Measurements from ENCODE around the gene MUC4. TPM values are rescaled to one million over a fixed set of nuclear protein-coding genes. Genes with fewer than 3 reads are reported as not detected.
A peak's percentile ranks its signal among the peaks of the same experiment; 100 is the strongest.

The MUC4 gene
- total RNA-seq, 6 donors from 2014 or later = 4.6 to 75.4 (median 11.3) TPM

DNA sequence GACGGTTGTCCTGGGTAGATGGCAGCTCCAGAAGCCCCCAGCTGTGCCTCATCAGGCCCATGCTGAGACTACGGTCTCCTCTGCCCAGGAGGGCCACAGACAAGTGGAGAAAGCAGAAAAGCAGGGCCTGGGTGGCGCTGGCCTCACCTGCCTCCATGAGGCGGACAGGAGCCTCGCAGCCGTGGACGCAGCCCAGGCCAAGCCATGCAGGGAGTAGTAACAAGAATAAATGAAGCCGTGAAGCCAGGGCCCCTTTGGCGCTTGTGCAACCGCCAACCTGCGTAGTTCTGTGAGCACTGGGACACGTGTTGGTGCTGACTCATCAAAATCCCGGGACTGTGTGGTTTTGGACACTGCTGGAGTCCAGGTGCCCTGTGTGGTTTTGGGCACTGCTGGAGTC is 12.3 kb upstream of the MUC4 start:
- WGBS, 2 donors = 47 to 55% methylated on average over 10 to 13 of the region's 13 CpGs
- Histone ChIP-seq H3K9me3 (no peaks in the 10 kb centered on the region), H3K27ac (peak overlapping the region; percentile 53 to 86 (median 84)), H3K27me3 (no peaks in the 10 kb centered on the region), H3K4me1 (peaks cover 0 to 18% (median 4%) of the 10 kb centered on the region in 4 donors), H3K36me3 (no peaks in the 10 kb centered on the region), H3K4me3 (no peak overlapping the region)
- TF ChIP-seq POLR2AphosphoS5 (IDR thresholded peaks at IDR 0.05) (no peak), POLR2A (IDR thresholded peaks at IDR 0.05) (peak in 1 of 4 donors; percentile 42), EP300 (IDR thresholded peaks at IDR 0.05) (no peak)
- TF ChIP-seq, protein P1, sequence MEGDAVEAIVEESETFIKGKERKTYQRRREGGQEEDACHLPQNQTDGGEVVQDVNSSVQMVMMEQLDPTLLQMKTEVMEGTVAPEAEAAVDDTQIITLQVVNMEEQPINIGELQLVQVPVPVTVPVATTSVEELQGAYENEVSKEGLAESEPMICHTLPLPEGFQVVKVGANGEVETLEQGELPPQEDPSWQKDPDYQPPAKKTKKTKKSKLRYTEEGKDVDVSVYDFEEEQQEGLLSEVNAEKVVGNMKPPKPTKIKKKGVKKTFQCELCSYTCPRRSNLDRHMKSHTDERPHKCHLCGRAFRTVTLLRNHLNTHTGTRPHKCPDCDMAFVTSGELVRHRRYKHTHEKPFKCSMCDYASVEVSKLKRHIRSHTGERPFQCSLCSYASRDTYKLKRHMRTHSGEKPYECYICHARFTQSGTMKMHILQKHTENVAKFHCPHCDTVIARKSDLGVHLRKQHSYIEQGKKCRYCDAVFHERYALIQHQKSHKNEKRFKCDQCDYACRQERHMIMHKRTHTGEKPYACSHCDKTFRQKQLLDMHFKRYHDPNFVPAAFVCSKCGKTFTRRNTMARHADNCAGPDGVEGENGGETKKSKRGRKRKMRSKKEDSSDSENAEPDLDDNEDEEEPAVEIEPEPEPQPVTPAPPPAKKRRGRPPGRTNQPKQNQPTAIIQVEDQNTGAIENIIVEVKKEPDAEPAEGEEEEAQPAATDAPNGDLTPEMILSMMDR (IDR thresholded peaks at IDR 0.05) = peak in 3 of 6 experiments; percentile 8 to 34 (median 30)
- DNase-seq = peak in 1 of 2 donors; percentile 89
- peak in 1 of 2 donors; percentile 79 for ATAC-seq (ENCODE audit: low FRiP score in 2 of 2)

DNA sequence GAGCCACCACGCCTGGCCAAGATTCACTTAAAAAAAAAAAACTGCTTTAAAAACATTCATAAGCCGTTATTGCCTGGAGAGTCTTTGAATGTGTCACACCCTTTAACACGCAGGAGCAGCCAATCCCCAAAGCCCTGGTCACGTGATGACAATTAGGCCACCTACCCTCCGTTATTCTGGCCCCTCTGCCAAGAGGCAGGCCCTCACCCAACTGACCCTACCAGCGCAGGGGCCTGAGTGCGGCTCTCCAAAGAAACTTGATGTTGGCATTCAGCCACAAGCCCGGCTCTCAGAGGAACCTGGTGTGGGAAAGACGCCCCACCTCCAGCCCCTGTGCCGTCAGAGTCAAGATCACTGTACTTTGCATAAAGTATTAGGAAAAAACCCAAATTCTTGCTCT is 11.6 kb upstream of the MUC4 start:
- ATAC-seq (ENCODE audit: low FRiP score in 2 of 2) (peak; percentile 66 to 84), DNase-seq (peak in 1 of 2 donors; percentile 93)
- Histone ChIP-seq H3K4me1 (peaks cover 0 to 18% (median 4%) of the 10 kb centered on the region in 4 donors), H3K27me3 (no peaks in the 10 kb centered on the region), H3K36me3 (no peaks in the 10 kb centered on the region), H3K27ac (peak overlapping the region; percentile 53 to 86 (median 84)), H3K4me3 (no peak overlapping the region), H3K9me3 (no peaks in the 10 kb centered on the region)
- WGBS, 2 donors = 40 to 48% methylated on average over 9 to 10 of the region's 10 CpGs
- TF ChIP-seq, protein P1 (IDR thresholded peaks at IDR 0.05) = no peak
- TF ChIP-seq EP300 (IDR thresholded peaks at IDR 0.05) = peak in 1 of 4 donors; percentile 40
- no peak for TF ChIP-seq POLR2A (IDR thresholded peaks at IDR 0.05)
- no peak for TF ChIP-seq POLR2AphosphoS5 (IDR thresholded peaks at IDR 0.05)

DNA sequence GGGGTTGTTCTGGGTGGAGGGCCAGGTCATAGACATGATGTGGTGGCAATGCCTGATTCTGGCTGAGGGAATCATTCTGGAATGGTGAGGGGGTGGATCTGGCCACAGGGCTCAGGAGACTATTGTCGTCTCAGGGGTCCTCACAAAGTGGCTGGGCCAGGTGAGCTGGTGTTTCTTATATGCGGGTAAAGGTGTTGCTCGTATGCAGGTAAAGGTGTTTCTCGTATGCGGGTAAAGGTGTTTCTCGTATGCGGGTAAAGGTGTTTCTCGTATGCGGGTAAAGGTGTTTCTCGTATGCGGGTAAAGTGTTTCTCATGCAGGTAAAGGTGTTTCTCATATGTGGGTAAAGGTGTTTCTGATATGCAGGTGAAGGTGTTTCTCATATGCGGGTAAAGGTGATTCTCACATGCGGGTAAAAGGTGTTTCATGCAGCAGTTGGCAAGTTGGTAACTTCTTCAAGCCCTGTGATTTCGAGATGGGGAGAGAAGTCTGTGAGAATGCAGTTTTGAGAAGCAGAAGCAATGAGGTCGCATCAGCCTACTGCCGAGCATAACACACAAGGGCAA is 10.5 kb upstream of the MUC4 start:
- Histone ChIP-seq H3K9me3 (no peaks in the 10 kb centered on the region), H3K36me3 (no peaks in the 10 kb centered on the region), H3K4me1 (peaks cover 0 to 18% (median 4%) of the 10 kb centered on the region in 4 donors), H3K4me3 (no peak overlapping the region), H3K27ac (peak overlapping the region in 1 of 4 donors; percentile 74), H3K27me3 (no peaks in the 10 kb centered on the region)
- WGBS, 2 donors = 82 to 85% methylated on average over 16 of the region's 16 CpGs
- no peak for TF ChIP-seq POLR2AphosphoS5 (IDR thresholded peaks at IDR 0.05)
- ATAC-seq (ENCODE audit: low FRiP score in 2 of 2) (no peak), DNase-seq (no peak)

DNA sequence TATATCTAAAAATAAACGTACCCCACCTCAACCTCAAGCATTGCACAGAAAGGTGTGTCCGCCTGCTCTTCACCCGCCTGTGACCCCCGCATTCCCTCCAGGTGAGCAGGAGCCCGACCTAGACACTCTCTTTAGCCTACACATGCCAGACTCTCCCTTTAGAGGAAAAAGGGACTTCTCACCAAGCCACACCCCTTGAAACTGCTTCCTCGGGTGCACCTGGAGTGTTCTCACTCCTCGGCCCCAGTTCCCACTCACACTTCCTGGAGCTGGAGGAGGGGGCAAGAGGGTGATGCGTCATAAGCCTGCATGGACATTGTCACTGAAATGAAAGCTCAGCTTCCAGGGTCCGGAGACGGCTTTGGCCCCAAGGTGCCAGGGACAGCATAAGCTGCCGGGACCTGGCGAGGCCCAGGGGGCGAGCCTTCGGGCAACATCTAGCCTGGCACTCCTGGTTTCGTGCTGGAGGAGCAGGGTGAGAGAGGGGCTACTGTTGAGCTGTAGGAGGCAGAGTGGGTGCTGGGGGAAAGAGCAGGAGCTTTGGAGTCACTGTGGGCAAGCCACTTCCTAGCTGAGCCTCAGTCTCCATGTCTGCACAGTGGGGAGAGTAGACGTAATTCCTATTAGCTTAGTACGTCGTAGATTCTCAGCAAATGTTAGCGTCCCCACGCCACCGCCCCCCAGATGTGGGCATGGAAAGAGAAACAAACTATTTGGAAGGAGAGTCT is 9.8 kb upstream of the MUC4 start:
- Histone ChIP-seq H3K9me3 (no peaks in the 10 kb centered on the region), H3K4me3 (no peak overlapping the region), H3K36me3 (no peaks in the 10 kb centered on the region), H3K27me3 (no peaks in the 10 kb centered on the region), H3K4me1 (peaks cover 0 to 18% (median 4%) of the 10 kb centered on the region in 4 donors), H3K27ac (peak overlapping the region in 3 of 4 donors; percentile 18 to 74 (median 48))
- 68 to 81% methylated on average over 20 to 21 of the region's 21 CpGs for WGBS, 2 donors
- DNase-seq = peak in 1 of 2 donors; percentile 79
- peak; percentile 4 to 61 for ATAC-seq (ENCODE audit: low FRiP score in 2 of 2)
- TF ChIP-seq, protein P1 (IDR thresholded peaks at IDR 0.05) = no peak
- TF ChIP-seq POLR2AphosphoS5 (IDR thresholded peaks at IDR 0.05) (peak in 1 of 2 donors; percentile 53), POLR2A (IDR thresholded peaks at IDR 0.05) (peak in 1 of 4 donors; percentile 19), EP300 (IDR thresholded peaks at IDR 0.05) (peak in 3 of 4 donors; percentile 35 to 72 (median 68))

DNA sequence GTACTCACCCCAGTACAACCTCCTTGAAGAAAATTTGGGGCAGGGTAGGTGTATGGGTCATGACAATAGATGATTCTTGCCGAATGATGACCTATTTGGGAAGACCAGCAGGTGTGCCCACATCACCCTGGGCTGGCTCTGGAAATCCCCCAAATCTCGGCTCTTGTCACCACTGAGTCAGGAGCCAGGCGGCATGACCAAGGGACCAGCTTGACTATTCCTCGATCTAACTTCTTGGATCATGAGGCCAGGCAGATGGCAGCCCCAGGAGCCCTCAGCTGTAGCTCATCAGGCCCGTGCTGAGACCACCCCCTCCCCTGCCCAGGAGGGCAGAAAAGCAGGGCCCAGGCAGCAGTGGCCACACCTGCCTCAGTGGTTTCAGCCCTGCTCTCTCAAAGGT is 9.2 kb upstream of the MUC4 start:
- Histone ChIP-seq H3K27me3 (no peaks in the 10 kb centered on the region), H3K4me3 (no peak overlapping the region), H3K27ac (peak overlapping the region in 3 of 4 donors; percentile 2 to 74 (median 48)), H3K36me3 (no peaks in the 10 kb centered on the region), H3K4me1 (peaks cover 0 to 18% (median 4%) of the 10 kb centered on the region in 4 donors), H3K9me3 (no peaks in the 10 kb centered on the region)
- WGBS, 2 donors = 40 to 82% methylated on average over 1 to 5 of the region's 5 CpGs
- DNase-seq = no peak
- no peak for ATAC-seq (ENCODE audit: low FRiP score in 2 of 2)
- TF ChIP-seq, protein P1 (IDR thresholded peaks at IDR 0.05) = no peak
- TF ChIP-seq POLR2A (IDR thresholded peaks at IDR 0.05) (no peak), POLR2AphosphoS5 (IDR thresholded peaks at IDR 0.05) (no peak), EP300 (IDR thresholded peaks at IDR 0.05) (no peak)

Measured in upper lobe of left lung (tissue), 6 donors.